ENCODE measurements around the gene GPR137C.

The GPR137C gene

GRCh38 chr14:52640137-52640536 is 87.5 kb downstream of the GPR137C start:
- no peaks in the 10 kb centered on the region for H3K79me2 ChIP-seq (ENCODE audit: control insufficient read depth, insufficient read depth, low read length)
- H4K5ac ChIP-seq (ENCODE audit: low read length): no peak overlapping the region
- no peak overlapping the region for H4K8ac ChIP-seq (ENCODE audit: low read depth, low read length)
- H3K9ac ChIP-seq (ENCODE audit: low read length): no peak overlapping the region
- no peak overlapping the region for H2BK5ac ChIP-seq (ENCODE audit: low read length)
- H3K79me1 ChIP-seq (ENCODE audit: low read length): no peaks in the 10 kb centered on the region
- no peaks in the 10 kb centered on the region for H3K4me1 ChIP-seq (ENCODE audit: control insufficient read depth, low read depth, low read length)
- H3K4me2 ChIP-seq (ENCODE audit: low read length): no peak overlapping the region
- WGBS (ENCODE audit: extremely low coverage, insufficient coverage, low lambda C conversion rate): no CpG with 5 or more reads among the region's 4 CpGs
- no peak overlapping the region for H3K56ac ChIP-seq (ENCODE audit: low read length)
- H2BK15ac ChIP-seq (replicated peaks; ENCODE audit: low read depth): no peak overlapping the region
- H3K36me3 ChIP-seq (ENCODE audit: control insufficient read depth, insufficient read depth, low read length): no peaks in the 10 kb centered on the region
- H3K4me3 ChIP-seq (ENCODE audit: low read length): no peak overlapping the region
- no peak overlapping the region for H2AK5ac ChIP-seq (ENCODE audit: low read length)
- H2BK120ac ChIP-seq (ENCODE audit: low read depth, low read length): no peak overlapping the region
- H3K27me3 ChIP-seq (ENCODE audit: insufficient read depth, low read length, poor library complexity): no peaks in the 10 kb centered on the region
- DNase-seq: no peak
- no peak overlapping the region for H3K23ac ChIP-seq (ENCODE audit: low read length)
- no peak overlapping the region for H3K4ac ChIP-seq (ENCODE audit: low read depth, low read length)
- H3K18ac ChIP-seq (ENCODE audit: low read length): no peak overlapping the region
- no peak overlapping the region for H3K27ac ChIP-seq (ENCODE audit: low read depth, low read length)

DNA sequence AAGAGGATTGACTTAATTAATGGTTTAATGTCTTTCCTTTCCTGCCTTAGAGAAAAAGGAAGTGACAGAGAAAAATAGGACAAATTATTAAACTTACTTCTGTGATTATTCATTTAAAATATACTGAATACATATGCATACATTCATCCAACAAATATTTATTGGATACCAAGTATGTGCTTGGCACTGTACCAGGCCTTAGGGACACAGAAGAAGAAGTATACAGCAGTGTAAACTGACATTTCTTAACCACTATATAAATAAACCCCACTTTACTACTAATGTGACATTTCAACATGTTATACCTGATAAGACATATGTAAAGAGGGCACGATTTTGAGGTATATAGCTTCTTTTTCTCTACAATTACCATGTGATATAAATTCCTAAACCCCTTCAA is 89.1 kb downstream of the GPR137C start:
- H3K4me2 ChIP-seq (ENCODE audit: low read length): no peak overlapping the region
- no peaks in the 10 kb centered on the region for H3K79me2 ChIP-seq (ENCODE audit: control insufficient read depth, insufficient read depth, low read length)
- DNase-seq: no peak

GRCh38 chr14:52649511-52649910 is 96.9 kb downstream of the GPR137C start:
- no peak overlapping the region for H3K4ac ChIP-seq (ENCODE audit: low read depth, low read length)
- H3K4me3 ChIP-seq (ENCODE audit: low read length): no peak overlapping the region
- WGBS (ENCODE audit: extremely low coverage, insufficient coverage, low lambda C conversion rate): no CpG with 5 or more reads among the region's 1 CpG
- no peak overlapping the region for H3K9ac ChIP-seq (ENCODE audit: low read length)
- H3K4me1 ChIP-seq (ENCODE audit: control insufficient read depth, low read depth, low read length): no peaks in the 10 kb centered on the region
- no peak overlapping the region for H2BK120ac ChIP-seq (ENCODE audit: low read depth, low read length)
- no peak overlapping the region for H2BK15ac ChIP-seq (replicated peaks; ENCODE audit: low read depth)
- H4K5ac ChIP-seq (ENCODE audit: low read length): no peak overlapping the region
- H2BK5ac ChIP-seq (ENCODE audit: low read length): no peak overlapping the region
- no peak overlapping the region for H3K27ac ChIP-seq (ENCODE audit: low read depth, low read length)
- H4K8ac ChIP-seq (ENCODE audit: low read depth, low read length): no peak overlapping the region
- H2AK5ac ChIP-seq (ENCODE audit: low read length): no peak overlapping the region
- H3K56ac ChIP-seq (ENCODE audit: low read length): no peak overlapping the region
- no peaks in the 10 kb centered on the region for H3K79me2 ChIP-seq (ENCODE audit: control insufficient read depth, insufficient read depth, low read length)
- no peak overlapping the region for H3K4me2 ChIP-seq (ENCODE audit: low read length)
- no peaks in the 10 kb centered on the region for H3K79me1 ChIP-seq (ENCODE audit: low read length)
- no peak for DNase-seq
- no peak overlapping the region for H3K18ac ChIP-seq (ENCODE audit: low read length)
- no peaks in the 10 kb centered on the region for H3K36me3 ChIP-seq (ENCODE audit: control insufficient read depth, insufficient read depth, low read length)
- H3K27me3 ChIP-seq (ENCODE audit: insufficient read depth, low read length, poor library complexity): no peaks in the 10 kb centered on the region
- H3K23ac ChIP-seq (ENCODE audit: low read length): no peak overlapping the region

More for the DNA sequence above, 89.1 kb downstream of the GPR137C start:
- H4K8ac ChIP-seq (ENCODE audit: low read depth, low read length): no peak overlapping the region
- no peaks in the 10 kb centered on the region for H3K27me3 ChIP-seq (ENCODE audit: insufficient read depth, low read length, poor library complexity)
- H4K5ac ChIP-seq (ENCODE audit: low read length): no peak overlapping the region
- no peak overlapping the region for H3K4ac ChIP-seq (ENCODE audit: low read depth, low read length)
- H2BK5ac ChIP-seq (ENCODE audit: low read length): no peak overlapping the region
- no peaks in the 10 kb centered on the region for H3K4me1 ChIP-seq (ENCODE audit: control insufficient read depth, low read depth, low read length)
- H3K79me1 ChIP-seq (ENCODE audit: low read length): no peaks in the 10 kb centered on the region
- no CpG with 5 or more reads among the region's 1 CpG for WGBS (ENCODE audit: extremely low coverage, insufficient coverage, low lambda C conversion rate)
- H3K9ac ChIP-seq (ENCODE audit: low read length): no peak overlapping the region
- H3K23ac ChIP-seq (ENCODE audit: low read length): no peak overlapping the region
- no peak overlapping the region for H3K4me3 ChIP-seq (ENCODE audit: low read length)
- no peak overlapping the region for H3K56ac ChIP-seq (ENCODE audit: low read length)
- no peak overlapping the region for H3K18ac ChIP-seq (ENCODE audit: low read length)
- H3K36me3 ChIP-seq (ENCODE audit: control insufficient read depth, insufficient read depth, low read length): no peaks in the 10 kb centered on the region
- no peak overlapping the region for H2AK5ac ChIP-seq (ENCODE audit: low read length)
- H2BK15ac ChIP-seq (replicated peaks; ENCODE audit: low read depth): no peak overlapping the region
- H3K27ac ChIP-seq (ENCODE audit: low read depth, low read length): no peak overlapping the region
- no peak overlapping the region for H2BK120ac ChIP-seq (ENCODE audit: low read depth, low read length)

- Histone ChIP-seq H3K23ac (ENCODE audit: low read length) (no peak overlapping the region), H3K4me2 (ENCODE audit: low read length) (no peak overlapping the region), H3K4me3 (ENCODE audit: low read length) (no peak overlapping the region), H3K27ac (ENCODE audit: low read depth, low read length) (no peak overlapping the region), H3K79me1 (ENCODE audit: low read length) (no peaks in the 10 kb centered on the region), H3K9ac (ENCODE audit: low read length) (no peak overlapping the region), H3K18ac (ENCODE audit: low read length) (no peak overlapping the region), H3K79me2 (ENCODE audit: control insufficient read depth, insufficient read depth, low read length) (no peaks in the 10 kb centered on the region), H2BK15ac (replicated peaks; ENCODE audit: low read depth) (no peak overlapping the region), H4K8ac (ENCODE audit: low read depth, low read length) (no peak overlapping the region), H2AK5ac (ENCODE audit: low read length) (no peak overlapping the region), H3K27me3 (ENCODE audit: insufficient read depth, low read length, poor library complexity) (no peaks in the 10 kb centered on the region), H3K4ac (ENCODE audit: low read depth, low read length) (no peak overlapping the region), H3K4me1 (ENCODE audit: control insufficient read depth, low read depth, low read length) (no peaks in the 10 kb centered on the region), H2BK5ac (ENCODE audit: low read length) (no peak overlapping the region), H3K56ac (ENCODE audit: low read length) (no peak overlapping the region), H2BK120ac (ENCODE audit: low read depth, low read length) (no peak overlapping the region), H4K5ac (ENCODE audit: low read length) (no peak overlapping the region), H3K36me3 (ENCODE audit: control insufficient read depth, insufficient read depth, low read length) (no peaks in the 10 kb centered on the region)
- no peak for DNase-seq
- WGBS (ENCODE audit: extremely low coverage, insufficient coverage, low lambda C conversion rate): no CpG with 5 or more reads among the region's 6 CpGs
These were observed 98.1 kb downstream of the GPR137C start for GRCh38 chr14:52650774-52651173.

DNA sequence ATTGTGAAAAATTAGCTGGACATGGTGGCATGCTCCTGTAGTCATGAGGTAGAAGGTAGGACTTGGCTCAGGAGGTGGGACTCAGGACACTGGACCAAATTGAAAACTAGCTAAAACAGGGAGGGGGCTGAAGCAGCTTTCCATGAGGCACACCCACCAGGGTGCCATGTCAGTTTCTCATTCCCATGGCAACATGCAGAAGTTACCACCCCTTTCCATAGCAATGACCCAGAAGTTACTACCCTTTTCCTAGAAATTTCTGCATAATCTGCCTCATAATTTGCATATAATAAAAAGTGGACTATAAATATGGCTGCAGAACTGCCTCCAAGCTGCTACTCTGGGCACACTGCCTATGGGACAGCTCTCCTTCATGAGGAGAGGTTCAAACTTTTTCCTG is 104.3 kb downstream of the GPR137C start:
- Histone ChIP-seq H3K9ac (ENCODE audit: low read length) (no peak overlapping the region), H3K27ac (ENCODE audit: low read depth, low read length) (no peak overlapping the region), H3K4me3 (ENCODE audit: low read length) (no peak overlapping the region), H2BK5ac (ENCODE audit: low read length) (no peak overlapping the region), H3K4me1 (ENCODE audit: control insufficient read depth, low read depth, low read length) (no peaks in the 10 kb centered on the region), H3K18ac (ENCODE audit: low read length) (no peak overlapping the region), H3K56ac (ENCODE audit: low read length) (no peak overlapping the region), H3K27me3 (ENCODE audit: insufficient read depth, low read length, poor library complexity) (no peaks in the 10 kb centered on the region), H3K79me1 (ENCODE audit: low read length) (no peaks in the 10 kb centered on the region), H3K4me2 (ENCODE audit: low read length) (no peak overlapping the region), H4K8ac (ENCODE audit: low read depth, low read length) (no peak overlapping the region), H3K4ac (ENCODE audit: low read depth, low read length) (no peak overlapping the region), H3K23ac (ENCODE audit: low read length) (no peak overlapping the region), H3K36me3 (ENCODE audit: control insufficient read depth, insufficient read depth, low read length) (no peaks in the 10 kb centered on the region), H3K79me2 (ENCODE audit: control insufficient read depth, insufficient read depth, low read length) (no peaks in the 10 kb centered on the region), H2BK120ac (ENCODE audit: low read depth, low read length) (no peak overlapping the region), H2AK5ac (ENCODE audit: low read length) (no peak overlapping the region), H4K5ac (ENCODE audit: low read length) (no peak overlapping the region), H2BK15ac (replicated peaks; ENCODE audit: low read depth) (no peak overlapping the region)
- no peak for DNase-seq

- no peaks in the 10 kb centered on the region for H3K27me3 ChIP-seq (ENCODE audit: insufficient read depth, low read length, poor library complexity)
- H3K4me3 ChIP-seq (ENCODE audit: low read length): no peak overlapping the region
- H3K9ac ChIP-seq (ENCODE audit: low read length): no peak overlapping the region
- H3K56ac ChIP-seq (ENCODE audit: low read length): no peak overlapping the region
- no peak for DNase-seq
- H3K36me3 ChIP-seq (ENCODE audit: control insufficient read depth, insufficient read depth, low read length): no peaks in the 10 kb centered on the region
- H3K4me2 ChIP-seq (ENCODE audit: low read length): no peak overlapping the region
- no peak overlapping the region for H3K18ac ChIP-seq (ENCODE audit: low read length)
- H3K79me2 ChIP-seq (ENCODE audit: control insufficient read depth, insufficient read depth, low read length): no peaks in the 10 kb centered on the region
- no peak overlapping the region for H2AK5ac ChIP-seq (ENCODE audit: low read length)
- H2BK120ac ChIP-seq (ENCODE audit: low read depth, low read length): no peak overlapping the region
- no peak overlapping the region for H4K5ac ChIP-seq (ENCODE audit: low read length)
- H3K23ac ChIP-seq (ENCODE audit: low read length): no peak overlapping the region
- no peaks in the 10 kb centered on the region for H3K4me1 ChIP-seq (ENCODE audit: control insufficient read depth, low read depth, low read length)
- no peaks in the 10 kb centered on the region for H3K79me1 ChIP-seq (ENCODE audit: low read length)
- no peak overlapping the region for H2BK15ac ChIP-seq (replicated peaks; ENCODE audit: low read depth)
- no peak overlapping the region for H3K27ac ChIP-seq (ENCODE audit: low read depth, low read length)
- H4K8ac ChIP-seq (ENCODE audit: low read depth, low read length): no peak overlapping the region
- H3K4ac ChIP-seq (ENCODE audit: low read depth, low read length): no peak overlapping the region
- no peak overlapping the region for H2BK5ac ChIP-seq (ENCODE audit: low read length)
These were observed 107.7 kb downstream of the GPR137C start for GRCh38 chr14:52660325-52660724.

Measured in mesendoderm (in vitro differentiated cells).